NT2/D1 (cell line): ENCODE results near the gene VTI1A.

Experiments
- SUZ12 ChIP-seq: IDR thresholded peaks from 2 replicates; pipeline ENCODE4 v1.6.1; 2011; ENCODE audit not compliant: insufficient read length, insufficient read depth; ENCODE audit errors: extremely low read depth
- YY1 ChIP-seq: IDR thresholded peaks from 2 replicates; pipeline ENCODE4 v1.6.1; 2011; ENCODE audit not compliant: insufficient read length, insufficient read depth
- ZNF274 ChIP-seq: IDR thresholded peaks from 2 replicates; pipeline ENCODE4 v1.6.1; 2011; ENCODE audit warnings: mild to moderate bottlenecking, low read depth, low read length

DNA sequence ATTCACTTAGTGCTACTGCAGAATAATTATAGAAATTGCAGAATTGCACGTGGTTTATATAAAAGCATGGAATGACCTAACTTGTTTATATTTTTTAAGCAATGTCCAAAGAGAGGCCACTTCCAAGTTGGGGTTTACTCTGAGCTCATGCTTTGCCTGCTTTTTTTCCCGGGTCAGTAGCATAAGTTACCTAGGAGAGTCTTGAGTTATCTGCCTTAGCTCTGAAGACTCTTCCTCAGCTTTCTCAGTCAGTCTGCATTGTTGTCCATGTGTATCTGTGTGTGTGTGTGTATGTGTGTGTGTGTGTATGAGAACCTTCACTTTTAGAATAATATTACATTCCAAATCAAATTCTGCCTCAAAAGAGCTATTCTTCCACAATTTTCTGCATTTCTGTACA lies 263.5 kb downstream of the VTI1A start:
- no peak for TF ChIP-seq YY1
- no peak for TF ChIP-seq SUZ12
- no peak for TF ChIP-seq ZNF274
